Measurements from ENCODE around the gene KRTAP23-1. TPM values are rescaled to one million over a fixed set of nuclear protein-coding genes. Genes with fewer than 3 reads are reported as not detected.

The KRTAP23-1 gene, protein sequence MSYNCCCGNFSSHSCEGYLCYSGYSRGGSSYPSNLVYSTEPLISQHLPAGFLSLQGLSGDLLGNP
- total RNA-seq (not detected), polyA plus RNA-seq (not detected)
- long read RNA-seq, donor 1, result 0 reads
- long read RNA-seq, donor 2, result 0 reads
- long read RNA-seq, donor 3, result 0 reads
- long read RNA-seq, donor 4, result 0 reads
- long read RNA-seq, donor 5, result 0 reads
- long read RNA-seq, donor 6, result 0 reads
- long read RNA-seq, donor 7, result 0 reads
- long read RNA-seq, donor 8, result 0 reads
- long read RNA-seq, donor 9, result 0 reads
- long read RNA-seq, donor 10, result 0 reads

- H3K27me3 ChIP-seq (ENCODE audit: control insufficient read depth in 2 of 2, insufficient read depth in 1 of 2, low read length in 1 of 2), result no peaks in the 10 kb centered on the region
- H3K4me3 ChIP-seq (ENCODE audit: low read length in 2 of 2), result no peak within 1 kb of the TSS
- H3K4me1 ChIP-seq (ENCODE audit: control insufficient read depth in 2 of 2, insufficient read depth in 2 of 2, low read length in 2 of 2), result no peaks in the 10 kb centered on the region
- 85% methylated on average over 4 of the region's 4 CpGs for WGBS
- H3K36me3 ChIP-seq (ENCODE audit: control insufficient read depth in 2 of 2, insufficient read depth in 2 of 2, low read length in 1 of 2), result no peaks in the 10 kb centered on the region
- no peak for DNase-seq (ENCODE audit: low read depth in 6 of 9, low spot score in 9 of 9)
- H3K9me3 ChIP-seq (ENCODE audit: control insufficient read depth in 2 of 2, insufficient read depth in 1 of 2, low read length in 1 of 2), result peaks cover 0 to 1% of the 10 kb centered on the region in 2 donors
- no peak within 1 kb of the TSS for H3K27ac ChIP-seq (ENCODE audit: low read depth in 1 of 2, low read length in 1 of 2)
These were observed at the start of gene KRTAP23-1 for GRCh38 chr21:30348506-30348905. KRTAP23-1 (minus strand) TSS chr21:30348606; CDS start chr21:30348606, 0 bp downstream.

GRCh38 chr21:30395731-30396130 is 47.3 kb upstream of the KRTAP23-1 start, which contains the start of gene KRTAP13-1:
KRTAP13-1 (plus strand) TSS chr21:30396031; CDS start chr21:30396087, 56 bp downstream.
- no peaks in the 10 kb centered on the region for H3K36me3 ChIP-seq (ENCODE audit: control insufficient read depth in 2 of 2, insufficient read depth in 2 of 2, low read length in 1 of 2)
- H3K4me1 ChIP-seq (ENCODE audit: control insufficient read depth in 2 of 2, insufficient read depth in 2 of 2, low read length in 2 of 2), result no peaks in the 10 kb centered on the region
- WGBS, result 86% methylated on average over 4 of the region's 4 CpGs
- no peak for DNase-seq (ENCODE audit: low read depth in 6 of 9, low spot score in 9 of 9)
- H3K27me3 ChIP-seq (ENCODE audit: control insufficient read depth in 2 of 2, insufficient read depth in 1 of 2, low read length in 1 of 2), result no peaks in the 10 kb centered on the region
- H3K27ac ChIP-seq (ENCODE audit: low read depth in 1 of 2, low read length in 1 of 2), result no peak within 1 kb of the TSS
- no peak within 1 kb of the TSS for H3K4me3 ChIP-seq (ENCODE audit: low read length in 2 of 2)
- H3K9me3 ChIP-seq (ENCODE audit: control insufficient read depth in 2 of 2, insufficient read depth in 1 of 2, low read length in 1 of 2), result peaks cover 0 to under 1% of the 10 kb centered on the region in 2 donors

- 79% methylated on average over 2 of the region's 2 CpGs for WGBS
These were observed 43.2 kb upstream of the KRTAP23-1 start for GRCh38 chr21:30391492-30392025.

DNA sequence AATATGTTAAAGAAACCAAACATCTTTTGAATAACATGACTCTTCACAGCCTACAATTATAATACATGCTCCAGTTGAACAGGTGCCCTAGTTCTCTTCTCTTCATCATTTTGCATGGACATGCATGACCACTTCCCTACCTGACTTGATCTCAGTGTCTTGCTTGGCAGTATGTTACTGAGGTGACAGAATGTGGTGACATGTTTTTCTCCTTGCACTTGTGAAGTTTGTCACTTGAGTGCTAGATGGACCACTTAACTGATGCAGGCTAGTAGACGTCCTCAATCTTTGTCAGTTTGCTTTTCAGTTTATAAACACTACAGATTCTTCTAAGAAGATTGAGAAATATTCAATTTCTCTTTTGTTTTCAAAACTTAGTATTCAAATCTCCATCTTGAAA is 33.8 kb upstream of the KRTAP23-1 start:
- no peaks in the 10 kb centered on the region for H3K27me3 ChIP-seq (ENCODE audit: control insufficient read depth in 2 of 2, insufficient read depth in 1 of 2, low read length in 1 of 2)
- H3K36me3 ChIP-seq (ENCODE audit: control insufficient read depth in 2 of 2, insufficient read depth in 2 of 2, low read length in 1 of 2), result no peaks in the 10 kb centered on the region
- no peaks in the 10 kb centered on the region for H3K9me3 ChIP-seq (ENCODE audit: control insufficient read depth in 2 of 2, insufficient read depth in 1 of 2, low read length in 1 of 2)
- H3K4me1 ChIP-seq (ENCODE audit: control insufficient read depth in 2 of 2, insufficient read depth in 2 of 2, low read length in 2 of 2), result no peaks in the 10 kb centered on the region
- H3K4me3 ChIP-seq (ENCODE audit: low read length in 2 of 2), result no peak overlapping the region
- WGBS, result 50% methylated on average over 1 of the region's 1 CpG
- H3K27ac ChIP-seq (ENCODE audit: low read depth in 1 of 2, low read length in 1 of 2), result no peak overlapping the region
- no peak for DNase-seq (ENCODE audit: low read depth in 6 of 9, low spot score in 9 of 9)

More at GRCh38 chr21:30391492-30392025, 43.2 kb upstream of the KRTAP23-1 start:
- no peaks in the 10 kb centered on the region for H3K27me3 ChIP-seq (ENCODE audit: control insufficient read depth in 2 of 2, insufficient read depth in 1 of 2, low read length in 1 of 2)
- H3K4me1 ChIP-seq (ENCODE audit: control insufficient read depth in 2 of 2, insufficient read depth in 2 of 2, low read length in 2 of 2), result no peaks in the 10 kb centered on the region
- DNase-seq (ENCODE audit: low read depth in 6 of 9, low spot score in 9 of 9), result no peak
- H3K27ac ChIP-seq (ENCODE audit: low read depth in 1 of 2, low read length in 1 of 2), result no peak overlapping the region
- peaks cover 0 to 3% of the 10 kb centered on the region in 2 donors for H3K9me3 ChIP-seq (ENCODE audit: control insufficient read depth in 2 of 2, insufficient read depth in 1 of 2, low read length in 1 of 2)
- H3K36me3 ChIP-seq (ENCODE audit: control insufficient read depth in 2 of 2, insufficient read depth in 2 of 2, low read length in 1 of 2), result no peaks in the 10 kb centered on the region
- no peak overlapping the region for H3K4me3 ChIP-seq (ENCODE audit: low read length in 2 of 2)

DNA sequence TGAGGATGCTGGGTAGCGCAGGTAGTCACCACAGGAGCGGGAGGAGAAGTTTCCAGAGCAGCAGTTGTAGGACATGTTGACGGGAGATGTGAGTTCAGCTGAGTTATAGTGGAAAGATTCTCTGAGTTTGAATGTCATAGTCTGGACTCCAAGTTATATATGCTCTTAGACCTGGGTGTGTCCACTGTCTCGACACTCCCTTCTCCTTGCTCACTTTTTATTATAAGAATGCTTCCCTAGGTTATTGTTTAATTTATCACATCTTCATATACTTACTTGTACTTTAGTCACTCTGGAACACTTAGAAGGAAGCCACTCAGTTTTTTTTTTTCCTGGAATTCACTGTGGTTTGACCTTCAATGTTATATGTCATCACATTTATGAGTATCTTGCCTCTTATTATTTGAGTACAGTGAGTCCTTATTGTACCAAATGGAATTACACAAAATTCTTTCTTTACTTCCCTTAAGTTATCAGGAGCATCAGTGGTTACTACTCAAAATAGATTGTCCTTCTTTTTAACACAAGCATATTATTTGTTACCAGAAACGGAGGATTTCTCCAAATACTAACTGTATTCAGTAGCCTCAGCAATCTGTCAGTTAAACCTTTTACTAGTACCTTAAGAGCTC is 23.8 kb upstream of the KRTAP23-1 start, which contains the start of gene KRTAP13-2:
KRTAP13-2 (minus strand) TSS at position 133 of the 632 bp plus-strand sequence; CDS start at position 75, 58 bp downstream.
- WGBS, result 92% methylated on average over 5 of the region's 5 CpGs
- H3K4me1 ChIP-seq (ENCODE audit: control insufficient read depth in 2 of 2, insufficient read depth in 2 of 2, low read length in 2 of 2), result no peaks in the 10 kb centered on the region
- no peak for DNase-seq (ENCODE audit: low read depth in 6 of 9, low spot score in 9 of 9)

GRCh38 chr21:30355906-30356305 is 7.5 kb upstream of the KRTAP23-1 start:
- Histone ChIP-seq H3K4me3 (ENCODE audit: low read length in 2 of 2) (no peak overlapping the region), H3K36me3 (ENCODE audit: control insufficient read depth in 2 of 2, insufficient read depth in 2 of 2, low read length in 1 of 2) (no peaks in the 10 kb centered on the region), H3K27me3 (ENCODE audit: control insufficient read depth in 2 of 2, insufficient read depth in 1 of 2, low read length in 1 of 2) (no peaks in the 10 kb centered on the region), H3K9me3 (ENCODE audit: control insufficient read depth in 2 of 2, insufficient read depth in 1 of 2, low read length in 1 of 2) (no peaks in the 10 kb centered on the region), H3K27ac (ENCODE audit: low read depth in 1 of 2, low read length in 1 of 2) (no peak overlapping the region), H3K4me1 (ENCODE audit: control insufficient read depth in 2 of 2, insufficient read depth in 2 of 2, low read length in 2 of 2) (no peaks in the 10 kb centered on the region)
- WGBS, result 86% methylated on average over 3 of the region's 3 CpGs
- DNase-seq (ENCODE audit: low read depth in 6 of 9, low spot score in 9 of 9), result no peak

More for the DNA sequence above, 23.8 kb upstream of the KRTAP23-1 start, which contains the start of gene KRTAP13-2:
- Histone ChIP-seq H3K36me3 (ENCODE audit: control insufficient read depth in 2 of 2, insufficient read depth in 2 of 2, low read length in 1 of 2) (no peaks in the 10 kb centered on the region), H3K9me3 (ENCODE audit: control insufficient read depth in 2 of 2, insufficient read depth in 1 of 2, low read length in 1 of 2) (peaks cover 0 to 3% of the 10 kb centered on the region in 2 donors), H3K27me3 (ENCODE audit: control insufficient read depth in 2 of 2, insufficient read depth in 1 of 2, low read length in 1 of 2) (no peaks in the 10 kb centered on the region), H3K27ac (ENCODE audit: low read depth in 1 of 2, low read length in 1 of 2) (no peak within 1 kb of the TSS), H3K4me3 (ENCODE audit: low read length in 2 of 2) (no peak within 1 kb of the TSS)

GRCh38 chr21:30354308-30355005 is 6.1 kb upstream of the KRTAP23-1 start:
- 88% methylated on average over 1 of the region's 1 CpG for whole genome bisulfite sequencing
- DNase-seq (ENCODE audit: low read depth in 6 of 9, low spot score in 9 of 9), result no peak
- no peak overlapping the region for H3K4me3 ChIP-seq (ENCODE audit: low read length in 2 of 2)
- no peaks in the 10 kb centered on the region for H3K4me1 ChIP-seq (ENCODE audit: control insufficient read depth in 2 of 2, insufficient read depth in 2 of 2, low read length in 2 of 2)
- no peaks in the 10 kb centered on the region for H3K27me3 ChIP-seq (ENCODE audit: control insufficient read depth in 2 of 2, insufficient read depth in 1 of 2, low read length in 1 of 2)
- H3K36me3 ChIP-seq (ENCODE audit: control insufficient read depth in 2 of 2, insufficient read depth in 2 of 2, low read length in 1 of 2), result no peaks in the 10 kb centered on the region
- no peaks in the 10 kb centered on the region for H3K9me3 ChIP-seq (ENCODE audit: control insufficient read depth in 2 of 2, insufficient read depth in 1 of 2, low read length in 1 of 2)
- H3K27ac ChIP-seq (ENCODE audit: low read depth in 1 of 2, low read length in 1 of 2), result no peak overlapping the region

- H3K27me3 ChIP-seq (ENCODE audit: control insufficient read depth in 2 of 2, insufficient read depth in 1 of 2, low read length in 1 of 2), result no peaks in the 10 kb centered on the region
- H3K9me3 ChIP-seq (ENCODE audit: control insufficient read depth in 2 of 2, insufficient read depth in 1 of 2, low read length in 1 of 2), result no peaks in the 10 kb centered on the region
- WGBS, result 98% methylated on average over 1 of the region's 1 CpG
- H3K4me1 ChIP-seq (ENCODE audit: control insufficient read depth in 2 of 2, insufficient read depth in 2 of 2, low read length in 2 of 2), result no peaks in the 10 kb centered on the region
- H3K4me3 ChIP-seq (ENCODE audit: low read length in 2 of 2), result no peak overlapping the region
- no peak for DNase-seq (ENCODE audit: low read depth in 6 of 9, low spot score in 9 of 9)
- no peaks in the 10 kb centered on the region for H3K36me3 ChIP-seq (ENCODE audit: control insufficient read depth in 2 of 2, insufficient read depth in 2 of 2, low read length in 1 of 2)
- no peak overlapping the region for H3K27ac ChIP-seq (ENCODE audit: low read depth in 1 of 2, low read length in 1 of 2)
These were observed 3.1 kb upstream of the KRTAP23-1 start for GRCh38 chr21:30351534-30351933.
